HCT116 (cell line): Measurements from ENCODE around the gene CAPRIN1.

Source experiments
- CTCF ChIP-seq, 3 experiments: fragments of 200-600 bp in 1 of 3; sonication (generic) in 1 of 3; IDR thresholded peaks in 2 of 3; conservative IDR thresholded peaks in 1 of 3; 2 replicates each; pipeline ENCODE4 v1.5.1; 2012 to 2017; ENCODE audit warnings: low read depth in 2 of 3, low read length in 2 of 3, antibody characterized with exemption in 1 of 3, borderline replicate concordance in 1 of 3, control low read depth in 1 of 3, mild to moderate bottlenecking in 1 of 3, mixed read lengths in 1 of 3, mixed run types in 1 of 3, moderate library complexity in 1 of 3; ENCODE audit not compliant: insufficient read depth in 1 of 3
- ELF1 ChIP-seq: IDR thresholded peaks from 2 replicates; pipeline ENCODE4 v1.6.1; 2012; ENCODE audit warnings: low read depth, borderline replicate concordance
- EZH2 ChIP-seq: fragments of 200-600 bp; sonication (generic); IDR thresholded peaks from 2 replicates; pipeline ENCODE4 v1.6.1; 2017; ENCODE audit warnings: antibody characterized with exemption, mixed run types
- EZH2phosphoT487 ChIP-seq: fragments of 200-600 bp; IDR thresholded peaks from 2 replicates; pipeline ENCODE4 v1.6.1; 2018; ENCODE audit warnings: antibody characterized with exemption, borderline replicate concordance
- POLR2A ChIP-seq: IDR thresholded peaks from 2 replicates; pipeline ENCODE4 v1.7.0; 2011; ENCODE audit warnings: borderline replicate concordance; ENCODE audit not compliant: insufficient read depth, insufficient read length; ENCODE audit errors: extremely low read depth
- RAD21 ChIP-seq: IDR thresholded peaks from 2 replicates; pipeline ENCODE4 v1.6.1; 2012; ENCODE audit warnings: low read depth, mild to moderate bottlenecking
- TCF7L2 ChIP-seq: IDR thresholded peaks from 2 replicates; pipeline ENCODE4 v1.7.0; 2011; ENCODE audit warnings: borderline replicate concordance, inconsistent platforms; ENCODE audit not compliant: insufficient read depth, insufficient read length; ENCODE audit errors: extremely low read depth
- YY1 ChIP-seq: IDR thresholded peaks from 2 replicates; pipeline ENCODE4 v1.6.1; 2011; ENCODE audit warnings: low read length, low read depth, moderate library complexity, mild to moderate bottlenecking; ENCODE audit not compliant: insufficient replicate concordance; ENCODE audit errors: extremely low read depth

- TF ChIP-seq CTCF (IDR thresholded peaks at IDR 0.05 in 2 of 3, conservative IDR thresholded peaks at IDR 0.05 in 1 of 3; ENCODE audit: borderline replicate concordance in 1 of 3, insufficient read depth in 1 of 3, low read depth in 2 of 3, low read length in 2 of 3) (no peak), TCF7L2 (no peak), RAD21 (no peak), YY1 (no peak), EZH2phosphoT487 (no peak), ELF1 (no peak), EZH2 (no peak), POLR2A (no peak)
Measured at GRCh38 chr11:34050581-34051348, 766 bp upstream of the CAPRIN1 start.
